Limb (tissue), 2 donors: ENCODE measurements around the gene TTC12.

Source experiments
- DNase-seq, 2 donors: peaks; one replicate each; pipeline ENCODE4 v3.0.0-alpha.2; 2016; ENCODE audit errors: extremely low spot score in 2 of 2

Gene TTC12

DNA sequence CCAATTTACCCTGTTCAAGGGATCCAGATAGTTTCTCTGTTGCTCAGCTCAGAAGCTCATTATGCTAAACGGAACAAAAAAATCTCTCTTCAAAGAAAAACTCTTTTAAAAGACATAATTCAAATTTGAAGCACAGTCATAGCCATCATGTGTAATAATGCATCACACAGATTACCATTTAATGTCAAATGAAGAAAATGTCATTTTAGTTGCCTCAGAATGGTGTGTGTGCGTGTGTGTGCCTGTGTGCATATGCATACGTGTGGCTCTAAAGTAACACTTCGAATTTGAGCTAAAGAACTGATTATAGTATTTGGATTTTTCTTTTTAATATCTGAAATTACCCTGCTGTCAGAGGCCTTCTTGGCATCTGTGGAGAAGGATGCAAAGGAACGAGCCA lies 9.9 kb downstream of the TTC12 start:
- no peak for DNase-seq

DNA sequence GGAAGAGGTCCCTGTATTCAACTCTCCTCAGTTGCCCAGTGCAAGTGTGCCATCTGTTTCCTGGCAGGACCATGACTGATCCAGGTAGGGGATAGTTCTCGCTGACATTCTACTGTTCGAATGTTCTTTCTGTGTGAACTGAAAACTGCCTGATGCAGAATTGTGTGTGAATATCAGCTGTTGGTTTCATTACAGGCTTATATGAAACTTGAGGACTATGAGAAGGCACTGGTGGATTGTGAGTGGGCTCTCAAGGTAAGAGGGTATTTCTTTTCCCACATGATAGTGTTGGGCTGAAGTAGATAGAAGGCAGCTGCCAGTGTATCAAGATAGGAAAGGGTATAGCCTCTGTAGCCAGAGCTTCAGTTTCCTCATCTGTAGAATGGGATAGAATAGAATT lies 15.3 kb downstream of the TTC12 start:
- no peak for DNase-seq

GRCh38 chr11:113331441-113331840 lies 17.1 kb downstream of the TTC12 start:
- no peak for DNase-seq

DNA sequence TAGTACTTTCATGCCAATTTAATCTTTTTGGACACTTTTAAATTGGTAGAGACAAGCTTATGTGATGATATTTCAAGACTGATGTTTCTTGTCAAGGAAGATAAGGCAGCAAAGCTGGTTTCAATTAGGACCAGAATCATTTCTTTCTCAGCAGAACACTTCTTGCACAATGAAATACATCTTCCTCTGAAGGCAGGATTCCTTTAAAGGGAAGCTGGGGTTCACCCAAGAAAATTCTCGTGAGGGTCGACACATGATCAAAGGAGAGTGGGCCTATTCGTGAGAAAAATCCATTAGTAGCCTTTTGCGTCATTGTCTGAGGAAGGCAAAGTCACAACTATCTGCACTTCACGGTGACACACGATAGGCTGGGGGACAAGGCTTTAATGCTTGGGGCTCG lies 17.6 kb downstream of the TTC12 start:
- no peak for DNase-seq

DNA sequence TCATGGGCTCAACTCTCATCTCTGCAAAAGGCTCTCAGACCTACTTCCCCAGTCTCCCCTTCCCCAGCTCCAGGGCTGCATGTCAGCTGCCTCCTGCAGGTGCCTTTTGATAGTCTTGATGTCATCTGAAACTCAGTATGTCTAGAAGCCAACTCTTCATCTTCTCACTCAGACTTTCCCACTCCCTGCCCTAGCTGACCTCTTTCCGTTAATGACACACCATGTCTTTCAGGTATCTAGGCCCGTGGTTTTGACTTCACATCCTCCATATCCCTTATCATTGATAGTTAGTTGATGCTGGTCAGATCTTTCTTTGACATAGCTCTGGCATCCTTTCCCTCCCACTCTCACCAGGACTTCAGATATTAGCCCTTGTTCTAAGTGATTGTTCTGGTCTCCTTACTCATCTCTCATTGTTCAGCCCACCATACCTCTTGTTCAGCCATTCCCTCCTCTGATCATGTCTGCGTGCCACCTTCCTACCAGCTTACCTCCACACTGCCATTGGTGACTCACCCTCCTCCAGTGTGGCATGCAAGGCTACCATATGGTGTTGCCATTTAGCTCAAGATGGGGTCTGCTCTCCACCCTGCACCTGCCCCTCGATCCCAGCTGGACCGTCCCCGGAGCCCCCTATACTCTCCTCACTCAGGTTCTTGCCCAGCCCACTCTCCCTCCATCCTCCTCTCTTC lies 18.4 kb downstream of the TTC12 start:
- no peak for DNase-seq

GRCh38 chr11:113334183-113334582 lies 19.8 kb downstream of the TTC12 start:
- no peak for DNase-seq

GRCh38 chr11:113338730-113339129 lies 24.3 kb downstream of the TTC12 start:
- DNase-seq = no peak

- no peak for DNase-seq
Measured at GRCh38 chr11:113339929-113340589, 25.7 kb downstream of the TTC12 start.

DNA sequence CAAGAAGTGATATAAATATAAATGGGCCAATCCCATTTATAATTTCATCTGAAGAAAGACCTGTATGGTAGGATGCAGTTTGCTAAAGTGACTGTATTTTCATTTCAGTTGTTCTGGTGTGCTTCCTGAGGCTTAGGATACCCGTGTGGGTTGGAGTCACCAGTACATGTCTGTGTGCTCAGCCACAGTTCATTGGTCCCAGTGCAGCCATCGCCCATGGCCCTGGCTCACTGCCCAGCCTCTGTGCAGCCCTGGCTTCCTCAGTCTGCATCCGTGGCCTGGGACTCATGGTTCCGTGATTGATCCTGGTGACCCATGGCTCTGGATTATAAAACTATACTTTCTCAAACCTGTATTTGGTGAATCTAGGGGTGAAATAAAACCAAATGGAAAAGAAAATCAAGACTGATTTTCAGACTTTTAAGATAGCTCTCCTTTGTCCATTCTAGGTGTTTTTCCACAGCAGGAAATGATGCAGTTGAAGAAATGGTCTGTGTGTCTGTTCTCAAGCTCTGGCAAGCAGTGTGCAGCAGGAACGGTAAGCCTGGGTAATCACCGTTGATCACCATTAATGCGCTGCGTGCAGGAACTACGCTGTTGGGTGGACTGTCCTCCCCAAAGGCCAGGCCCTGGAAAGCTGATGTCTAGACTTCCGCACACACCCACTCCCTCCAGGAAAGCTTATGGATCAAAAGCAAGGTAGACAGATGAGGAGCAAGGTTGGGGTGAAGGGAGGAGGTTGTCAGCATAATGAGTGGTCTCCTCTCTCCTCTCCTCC lies 27.2 kb downstream of the TTC12 start:
- DNase-seq = no peak

DNA sequence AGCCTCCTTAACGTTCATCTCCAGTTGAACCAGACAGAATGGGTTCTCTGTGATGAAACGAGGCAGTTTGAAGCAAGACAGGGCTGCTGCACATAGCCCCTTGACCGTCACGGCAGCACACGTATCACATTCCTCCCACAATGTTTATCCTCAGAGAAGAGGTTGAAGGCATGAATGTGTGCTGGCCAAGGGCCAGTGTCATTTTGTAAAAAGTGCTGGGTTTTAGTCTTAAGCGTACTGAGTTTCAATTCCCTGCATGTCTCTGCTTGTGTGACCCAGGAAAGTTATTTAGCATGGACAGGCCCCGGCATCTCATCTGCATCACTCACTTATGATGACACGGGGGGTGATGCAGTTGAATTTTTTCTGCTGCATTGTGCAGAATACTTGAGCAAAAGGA lies 31.6 kb downstream of the TTC12 start:
- no peak for DNase-seq

DNA sequence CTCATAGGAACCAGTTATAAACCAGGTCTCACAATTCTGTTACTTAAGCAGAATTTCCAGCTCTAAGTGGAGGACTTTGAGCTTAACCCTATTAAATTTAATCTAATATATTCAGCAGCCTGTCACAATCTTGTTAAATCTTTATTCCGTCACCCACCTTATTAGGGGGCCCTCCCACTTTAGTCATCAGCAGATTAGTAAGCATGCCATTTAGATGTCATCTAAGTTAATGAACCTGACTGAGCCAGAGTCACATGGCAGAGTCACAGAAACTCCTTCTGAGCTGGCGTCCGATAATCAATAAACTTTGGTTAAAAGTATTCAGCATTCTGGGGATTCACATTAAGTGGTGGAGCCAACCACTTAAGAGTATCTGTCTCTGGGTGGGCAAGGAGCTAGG lies 35.1 kb downstream of the TTC12 start:
- DNase-seq = no peak

DNA sequence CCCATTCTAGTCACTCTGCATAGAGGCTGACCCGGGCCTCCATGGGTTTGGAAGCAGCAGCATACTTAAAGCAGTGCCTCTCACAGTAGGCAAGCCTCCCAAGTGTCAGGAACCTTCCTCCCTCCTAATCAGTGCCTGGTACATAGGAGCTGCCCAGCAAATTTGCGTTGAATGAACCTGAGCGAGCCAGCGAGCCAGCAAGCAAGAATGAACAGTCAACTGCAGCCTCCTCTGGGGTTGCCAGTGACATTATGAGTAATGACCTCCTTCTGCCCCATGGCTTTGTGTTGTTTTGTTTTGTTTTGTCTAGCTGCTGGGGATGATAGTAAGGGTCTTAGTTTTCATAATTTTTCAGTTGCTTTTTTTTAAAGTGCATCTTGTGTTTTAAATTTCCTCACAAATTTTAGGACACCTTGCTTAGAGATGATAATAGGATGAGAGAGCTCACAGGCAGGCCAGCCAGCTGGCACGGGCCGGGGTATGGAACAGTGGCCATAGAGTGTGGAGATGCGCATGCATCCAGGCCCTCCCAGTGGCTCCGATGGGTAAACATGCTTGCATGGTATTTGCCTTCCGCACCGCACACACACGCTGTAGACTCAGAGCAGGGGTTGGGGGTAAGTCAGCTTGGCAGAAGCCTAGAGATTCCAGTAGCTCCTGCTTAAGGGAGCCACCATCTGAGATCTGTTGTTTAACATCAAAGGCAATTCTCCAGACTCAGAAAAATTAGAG lies 36.1 kb downstream of the TTC12 start:
- no peak for DNase-seq

GRCh38 chr11:113351068-113351450 lies 36.7 kb downstream of the TTC12 start:
- no peak for DNase-seq

GRCh38 chr11:113351480-113351879 lies 37.1 kb downstream of the TTC12 start:
- DNase-seq = no peak

DNA sequence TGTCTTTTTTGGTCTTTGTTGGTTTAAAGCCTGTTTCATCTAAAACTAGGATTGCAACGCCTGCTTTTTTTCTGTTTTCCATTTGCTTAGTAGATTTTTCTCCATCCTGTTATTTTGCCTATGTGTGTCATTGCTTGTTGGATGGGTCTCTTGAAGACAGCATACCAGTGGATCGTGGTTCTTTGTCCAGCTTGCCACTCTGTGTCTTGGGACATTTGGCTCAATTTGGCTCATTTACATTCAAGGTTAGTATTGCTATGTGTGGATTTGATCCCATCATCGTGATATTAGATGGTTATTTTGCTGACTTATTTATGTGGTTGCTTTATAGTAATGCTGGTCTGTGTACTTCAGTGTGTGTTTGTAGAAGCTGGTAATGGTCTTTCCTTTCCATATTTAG lies 41.8 kb downstream of the TTC12 start:
- DNase-seq = no peak

DNA sequence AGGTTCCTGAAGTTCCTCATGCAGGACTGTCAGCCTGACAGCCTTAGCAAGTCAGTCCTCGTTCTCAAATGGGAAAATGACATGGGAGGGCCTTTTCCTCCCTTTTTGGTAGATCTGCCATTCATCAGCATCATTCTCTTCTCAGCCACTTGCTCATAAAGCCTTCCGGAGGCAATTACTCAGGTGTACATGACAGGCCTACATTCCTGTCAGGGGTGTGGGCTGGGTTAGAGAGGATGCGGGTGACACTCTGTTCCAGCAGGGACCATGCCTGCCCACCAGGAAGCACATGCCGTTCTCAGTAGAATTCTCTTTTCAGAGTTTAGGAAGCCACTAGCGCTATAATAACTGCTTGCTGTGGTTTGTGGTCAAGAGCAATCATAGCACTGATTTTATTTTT lies 49.0 kb downstream of the TTC12 start:
- DNase-seq = no peak

DNA sequence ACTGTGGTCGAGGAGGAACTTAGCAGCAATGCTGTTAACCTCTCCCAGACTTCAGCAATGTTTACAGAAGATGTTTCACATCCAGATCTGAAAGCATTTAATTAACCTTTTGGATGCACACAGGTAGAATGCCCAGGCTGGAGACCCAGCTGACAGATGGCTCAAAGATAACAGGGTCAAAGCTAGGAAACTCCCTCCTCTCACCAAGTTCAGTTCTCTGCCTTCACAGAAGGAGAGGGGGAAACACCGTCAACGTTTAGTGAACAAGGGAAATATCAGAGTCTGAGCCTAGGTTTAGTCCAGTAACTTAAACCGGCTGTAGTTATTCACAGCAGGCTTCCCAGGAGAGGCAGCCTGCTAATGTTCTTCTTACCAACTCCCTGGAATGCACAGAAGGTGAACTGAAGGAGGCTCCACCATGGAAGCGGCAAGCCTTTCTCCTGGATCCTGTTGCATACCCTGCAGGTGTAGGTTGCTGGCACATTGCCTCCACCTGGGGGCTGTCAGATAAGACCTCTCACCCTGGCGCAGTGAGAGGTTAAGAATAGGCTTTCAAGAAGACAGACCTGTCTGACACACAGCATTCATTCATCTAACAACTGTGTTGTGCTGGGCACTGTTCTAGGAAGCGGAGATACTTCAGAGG lies 49.7 kb downstream of the TTC12 start:
- no peak for DNase-seq

GRCh38 chr11:113365895-113366294 lies 51.5 kb downstream of the TTC12 start:
- no peak for DNase-seq

GRCh38 chr11:113369411-113369810 lies 55.0 kb downstream of the TTC12 start:
- DNase-seq = no peak

DNA sequence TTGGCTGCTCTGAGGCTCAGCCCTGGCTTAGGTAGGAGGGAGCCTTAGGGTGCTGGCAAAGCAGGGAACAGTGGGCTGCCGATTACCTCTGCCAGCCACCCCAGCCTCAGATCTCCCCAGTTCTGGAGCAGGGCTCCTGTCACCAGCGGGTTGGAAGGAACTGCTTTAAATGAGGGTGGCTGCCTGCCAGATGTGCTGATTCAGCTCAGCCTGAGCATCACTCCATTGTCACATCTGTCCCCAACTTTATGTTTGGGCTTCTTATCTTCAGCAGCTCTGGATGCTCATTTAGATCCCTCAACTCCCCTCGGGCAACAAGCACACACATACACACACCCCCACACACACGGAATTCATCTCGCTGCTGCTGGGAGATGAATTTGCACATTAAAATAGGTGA lies 56.3 kb downstream of the TTC12 start:
- no peak for DNase-seq

- DNase-seq = no peak
Measured at GRCh38 chr11:113372309-113372708, 57.9 kb downstream of the TTC12 start.

GRCh38 chr11:113373306-113373705 lies 58.9 kb downstream of the TTC12 start:
- DNase-seq = no peak
